ENCODE measurements around the gene ANGPTL4. TPM values are rescaled to one million over a fixed set of nuclear protein-coding genes. Genes with fewer than 3 reads are reported as not detected.
"Not testable (repeated sequence)": the region's sequence is repeated elsewhere in the genome, so short reads cannot be mapped to it uniquely, and the experiment has no call there.

The ANGPTL4 gene
- total RNA-seq, 1 donor from 2014 or later = 4.1 TPM

DNA sequence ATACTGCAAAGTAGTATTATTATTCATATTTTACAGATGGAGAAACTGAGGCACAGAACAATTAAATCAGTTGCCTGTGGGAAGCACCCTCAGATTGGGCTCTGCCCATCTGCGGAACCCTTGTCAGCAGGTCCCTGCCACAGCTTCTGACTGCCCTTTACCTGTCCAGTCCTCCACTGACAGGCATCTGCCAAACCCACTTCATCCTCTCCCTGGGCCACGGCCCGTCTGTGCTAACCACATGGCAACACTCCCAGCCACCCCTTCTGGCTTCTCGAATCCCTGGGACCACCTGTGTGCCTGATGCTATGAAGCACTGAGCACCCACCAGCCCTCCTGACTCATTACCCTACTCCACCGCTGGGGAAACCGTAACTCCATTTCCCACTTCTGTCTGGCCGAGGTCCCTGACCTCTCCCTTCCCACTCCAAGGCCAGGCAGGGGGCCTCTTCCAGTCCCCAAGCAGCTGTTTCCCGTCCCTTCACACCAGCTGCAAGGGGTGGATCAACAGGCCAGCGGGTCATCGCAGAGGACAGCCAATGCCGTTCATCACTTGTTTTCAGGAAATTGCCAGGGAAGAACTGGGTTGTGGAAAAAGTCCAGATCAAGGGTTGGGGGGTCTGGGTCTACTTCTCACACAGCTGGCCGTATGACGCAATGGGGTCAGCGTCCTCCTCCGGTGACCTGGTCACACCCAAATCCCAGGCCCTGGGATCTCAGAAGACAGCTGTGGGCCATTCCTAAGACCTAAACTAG is 23.4 kb upstream of the ANGPTL4 start:
- H3K27me3 Mint-ChIP-seq = peaks cover 47% of the 10 kb centered on the region
- intact Hi-C loops (cut with micrococcal nuclease) = no loop called here

DNA sequence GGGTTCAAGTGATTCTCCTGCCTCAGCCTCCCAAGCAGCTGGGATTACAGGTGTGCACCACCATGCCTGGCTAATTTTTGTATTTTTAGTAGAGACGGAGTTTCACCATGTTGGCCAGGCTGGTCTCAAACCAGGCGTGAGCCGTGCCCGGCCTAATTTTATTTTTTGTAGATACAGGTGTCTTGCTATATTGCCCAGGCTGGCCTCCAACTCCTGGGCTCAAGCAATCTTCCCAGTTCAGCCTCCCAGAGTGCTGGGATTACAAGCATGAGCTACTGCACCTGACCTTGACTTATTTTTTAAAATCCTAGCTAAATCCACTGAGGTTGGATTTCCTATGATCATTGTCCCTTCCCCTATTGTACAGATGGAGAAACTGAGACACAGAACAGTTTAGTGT is 22.5 kb upstream of the ANGPTL4 start:
- H3K4me3 Mint-ChIP-seq; H3K9me3 Mint-ChIP-seq; DNase-seq; H3K36me3 Mint-ChIP-seq (ENCODE audit: low read depth); intact Hi-C loops (cut with micrococcal nuclease); H3K27ac Mint-ChIP-seq: not testable (repeated sequence)
- Mint-ChIP-seq H3K4me1 (peaks cover 11% of the 10 kb centered on the region), H3K27me3 (peaks cover 39% of the 10 kb centered on the region)

More for the DNA sequence above, 23.4 kb upstream of the ANGPTL4 start:
- Mint-ChIP-seq H3K27ac (no peak overlapping the region), H3K36me3 (ENCODE audit: low read depth) (no peaks in the 10 kb centered on the region), H3K4me3 (no peak overlapping the region), H3K9me3 (no peaks in the 10 kb centered on the region), H3K4me1 (peaks cover 14% of the 10 kb centered on the region)
- DNase-seq = no peak

DNA sequence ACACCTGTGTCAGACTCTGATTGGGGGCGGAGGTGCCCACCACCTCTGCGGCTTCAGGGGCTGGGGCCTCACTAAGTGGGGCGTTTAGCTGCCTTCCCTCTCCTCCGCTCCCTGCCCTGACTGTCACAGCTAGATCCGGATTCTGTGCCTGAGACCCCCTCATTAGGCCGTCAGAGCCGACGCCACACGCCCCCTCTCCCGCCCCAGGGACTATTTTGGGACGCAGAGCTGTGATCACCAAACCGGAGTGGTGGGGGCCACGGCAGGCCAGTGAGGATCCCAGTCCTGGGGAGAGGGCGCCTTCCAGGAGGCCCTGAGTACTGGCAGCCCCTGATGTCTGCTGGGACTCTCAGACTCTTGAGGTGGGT is 21.7 kb upstream of the ANGPTL4 start:
- Mint-ChIP-seq H3K4me1 (peaks cover 9% of the 10 kb centered on the region), H3K4me3 (no peak overlapping the region), H3K27me3 (peaks cover 35% of the 10 kb centered on the region), H3K36me3 (ENCODE audit: low read depth) (no peaks in the 10 kb centered on the region), H3K27ac (no peak overlapping the region), H3K9me3 (no peaks in the 10 kb centered on the region)
- no peak for DNase-seq
- intact Hi-C loops (cut with micrococcal nuclease) = no loop called here

DNA sequence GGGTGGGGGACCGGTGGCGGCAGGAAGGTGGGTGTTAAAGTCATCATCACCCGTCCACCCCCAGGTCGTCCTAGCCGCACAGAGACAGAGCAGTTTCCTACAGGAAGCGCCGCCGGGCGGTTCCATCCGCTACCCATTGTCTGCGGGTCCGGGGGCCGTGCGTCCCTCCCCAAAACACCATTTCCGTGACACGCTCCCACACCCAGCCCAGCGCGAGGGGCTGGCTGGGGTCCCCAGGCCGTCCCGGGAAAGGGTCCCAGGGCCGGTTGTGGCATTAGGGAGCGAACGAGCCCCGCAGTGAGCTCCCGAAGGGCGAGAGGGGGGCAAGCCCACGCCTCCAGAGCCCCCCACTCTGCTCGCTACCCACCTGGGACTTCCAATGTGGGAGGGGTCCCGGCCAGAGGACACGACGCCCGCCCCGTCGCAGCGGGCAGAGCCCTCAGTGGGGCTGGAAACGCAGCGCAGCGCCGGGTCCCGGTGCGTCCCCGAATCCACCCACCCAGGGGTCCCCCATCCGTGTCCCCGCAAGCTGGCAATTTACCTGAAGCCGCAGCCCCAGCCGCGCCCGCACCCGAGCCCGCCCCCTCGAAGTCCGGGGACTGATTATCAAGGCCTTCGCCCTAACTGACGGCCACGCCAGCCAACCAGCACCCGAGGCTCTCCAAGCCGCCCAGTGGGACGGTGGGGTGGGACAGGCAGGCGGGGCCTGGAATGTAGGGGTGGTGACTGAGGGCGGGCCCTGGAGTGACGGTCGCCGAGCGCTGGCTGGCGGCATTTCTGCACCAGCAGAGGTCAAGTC is 21.1 kb upstream of the ANGPTL4 start, which contains the start of gene KANK3:
Gene KANK3 (minus strand): TSS at position 579 of the 799 bp plus-strand sequence. CDS start 5,434 bp downstream, outside the sequence.
- intact Hi-C loops (cut with micrococcal nuclease) = no loop called here
- peak within 1 kb of the TSS; percentile 76 for H3K4me3 Mint-ChIP-seq
- H3K27ac Mint-ChIP-seq = peak within 1 kb of the TSS; percentile 20
- DNase-seq = peak; percentile 96
- no peaks in the 10 kb centered on the region for H3K36me3 Mint-ChIP-seq (ENCODE audit: low read depth)
- H3K9me3 Mint-ChIP-seq = no peaks in the 10 kb centered on the region
- peaks cover 9% of the 10 kb centered on the region for H3K4me1 Mint-ChIP-seq
- H3K27me3 Mint-ChIP-seq = peaks cover 31% of the 10 kb centered on the region

DNA sequence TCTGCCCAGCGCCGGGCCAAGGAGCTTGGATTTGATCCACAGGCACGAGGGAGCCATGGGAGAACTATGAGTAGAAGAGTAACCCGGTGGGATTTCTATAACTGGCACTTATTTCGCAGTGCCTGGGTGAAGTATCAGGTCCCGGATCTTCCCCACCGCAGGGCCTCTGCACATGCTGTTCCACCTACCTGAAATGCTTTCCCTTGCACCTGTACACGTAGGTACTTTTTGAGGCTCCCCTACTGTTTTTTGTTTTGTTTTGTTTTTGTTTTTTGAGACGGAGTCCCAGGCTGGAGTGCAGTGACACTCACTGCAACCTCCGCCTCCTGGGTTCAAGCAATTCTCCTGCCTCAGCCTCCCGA is 20.5 kb upstream of the ANGPTL4 start:
- no peak for DNase-seq
- H3K27ac Mint-ChIP-seq = no peak overlapping the region
- H3K27me3 Mint-ChIP-seq = peaks cover 27% of the 10 kb centered on the region
- H3K9me3 Mint-ChIP-seq = no peaks in the 10 kb centered on the region
- intact Hi-C loops (cut with micrococcal nuclease) = no loop called here
- H3K4me3 Mint-ChIP-seq = peak overlapping the region; percentile 76
- peaks cover 9% of the 10 kb centered on the region for H3K4me1 Mint-ChIP-seq
- H3K36me3 Mint-ChIP-seq (ENCODE audit: low read depth) = no peaks in the 10 kb centered on the region

DNA sequence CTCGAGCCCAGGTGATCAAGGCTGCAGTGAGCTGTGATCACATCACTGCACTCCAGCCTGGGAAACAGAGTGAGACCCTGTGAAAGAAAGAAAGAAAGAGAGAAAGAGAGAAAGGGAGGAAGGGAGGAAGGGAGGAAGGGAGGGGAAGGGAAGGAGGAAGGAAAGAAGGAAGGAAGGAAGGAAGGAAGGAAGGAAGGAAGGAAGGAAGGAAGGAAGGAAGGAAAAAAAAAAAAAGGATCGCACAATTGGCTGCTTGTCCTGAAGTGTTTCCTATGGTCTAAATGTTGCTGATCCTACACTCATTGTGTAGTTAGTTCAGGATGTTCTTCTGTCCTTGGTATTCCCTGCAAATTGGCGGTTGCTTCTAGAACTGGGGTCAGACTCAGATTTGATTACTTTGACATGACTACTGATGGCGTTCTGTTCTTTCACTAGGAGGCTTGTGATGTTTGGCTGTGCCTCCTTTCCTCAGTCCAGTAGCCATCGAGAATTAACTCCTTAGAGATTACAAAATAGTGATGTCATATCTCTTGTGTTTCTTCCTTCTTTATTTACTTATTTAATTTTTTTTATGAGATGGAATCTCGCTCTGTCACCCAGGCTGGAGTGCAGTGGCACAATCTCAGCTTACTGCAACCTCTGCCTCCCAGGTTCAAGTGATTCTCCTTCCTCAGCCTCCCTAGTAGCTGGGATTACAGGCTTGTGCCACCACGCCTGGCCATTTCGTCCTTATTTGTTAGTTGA is 14.2 kb upstream of the ANGPTL4 start:
- H3K4me3 Mint-ChIP-seq; DNase-seq; H3K27ac Mint-ChIP-seq; H3K36me3 Mint-ChIP-seq (ENCODE audit: low read depth); H3K4me1 Mint-ChIP-seq; H3K9me3 Mint-ChIP-seq: not testable (repeated sequence)
- intact Hi-C loops (cut with micrococcal nuclease) = loop anchor here (5.0 kb wide), 2 partner anchors 158 to 228 kb away; partner anchors contain the start of gene MYO1F
- peaks cover 24% of the 10 kb centered on the region for H3K27me3 Mint-ChIP-seq

DNA sequence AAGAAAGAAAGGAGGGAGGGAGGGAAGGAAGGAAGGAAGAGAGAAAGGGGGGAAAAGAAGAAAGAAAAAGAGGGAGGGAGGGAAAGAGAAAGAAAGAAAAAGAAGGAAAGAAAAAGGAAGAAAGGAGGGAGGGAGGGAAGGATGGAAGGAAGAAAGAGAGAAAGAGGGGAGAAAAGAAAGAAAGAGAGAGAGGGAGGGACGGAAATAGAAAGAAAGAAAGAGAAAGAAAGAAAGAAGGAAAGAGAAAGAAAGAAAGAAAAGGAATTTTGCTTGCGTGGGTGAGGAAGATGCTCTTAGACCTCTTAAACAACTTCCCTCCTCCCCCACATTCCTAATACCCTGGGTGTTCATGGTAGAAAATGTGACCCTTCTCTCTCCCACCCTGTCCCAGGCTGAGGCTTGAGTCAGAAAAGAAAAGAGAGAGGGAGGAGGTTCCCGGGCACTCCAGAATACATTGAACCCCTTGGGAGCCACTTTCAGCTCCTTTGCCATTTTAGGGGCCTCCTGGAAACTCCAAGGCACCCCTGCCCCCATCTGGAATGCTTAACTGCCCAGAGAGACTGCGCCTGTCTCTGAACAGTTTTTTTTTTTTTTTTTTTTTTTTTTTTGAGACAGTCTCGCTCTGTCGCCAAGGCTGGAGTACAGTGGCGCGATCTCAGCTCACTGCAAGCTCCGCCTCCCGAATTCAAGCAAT is 11.7 kb upstream of the ANGPTL4 start:
- Mint-ChIP-seq H3K27me3 (peaks cover 23% of the 10 kb centered on the region), H3K4me3 (peak overlapping the region; percentile 19), H3K9me3 (no peaks in the 10 kb centered on the region), H3K27ac (no peak overlapping the region), H3K4me1 (peaks cover 13% of the 10 kb centered on the region), H3K36me3 (ENCODE audit: low read depth) (no peaks in the 10 kb centered on the region)
- intact Hi-C loops (cut with micrococcal nuclease) = loop anchor here (5.0 kb wide), 2 partner anchors 155 to 225 kb away; partner anchors contain the start of gene MYO1F
- DNase-seq = no peak

DNA sequence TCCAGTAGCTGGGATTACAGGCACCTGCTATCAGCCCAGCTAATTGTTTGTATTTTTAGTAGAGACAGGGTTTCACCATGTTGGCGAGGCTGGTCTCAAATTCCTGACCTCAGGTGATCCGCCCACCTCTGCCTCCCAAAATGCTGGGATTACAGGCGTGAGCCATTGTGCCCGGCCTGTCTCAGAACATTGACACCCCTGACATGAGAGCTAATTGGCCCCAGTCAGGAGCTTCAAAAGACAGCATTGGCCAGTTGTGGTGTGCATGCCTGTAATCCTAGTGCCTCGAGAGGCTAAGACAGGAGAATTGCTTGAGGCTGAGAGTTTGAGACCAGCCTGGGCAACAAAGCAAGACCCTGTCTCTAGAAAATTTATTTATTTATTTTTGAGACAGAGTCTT is 11.1 kb upstream of the ANGPTL4 start:
- not testable (repeated sequence) for H3K36me3 Mint-ChIP-seq (ENCODE audit: low read depth); H3K27ac Mint-ChIP-seq; H3K4me3 Mint-ChIP-seq; H3K9me3 Mint-ChIP-seq; DNase-seq
- peaks cover 13% of the 10 kb centered on the region for H3K4me1 Mint-ChIP-seq
- intact Hi-C loops (cut with micrococcal nuclease) = loop anchor here (5.0 kb wide), 2 partner anchors 154 to 224 kb away; partner anchors contain the start of gene MYO1F
- peaks cover 23% of the 10 kb centered on the region for H3K27me3 Mint-ChIP-seq

DNA sequence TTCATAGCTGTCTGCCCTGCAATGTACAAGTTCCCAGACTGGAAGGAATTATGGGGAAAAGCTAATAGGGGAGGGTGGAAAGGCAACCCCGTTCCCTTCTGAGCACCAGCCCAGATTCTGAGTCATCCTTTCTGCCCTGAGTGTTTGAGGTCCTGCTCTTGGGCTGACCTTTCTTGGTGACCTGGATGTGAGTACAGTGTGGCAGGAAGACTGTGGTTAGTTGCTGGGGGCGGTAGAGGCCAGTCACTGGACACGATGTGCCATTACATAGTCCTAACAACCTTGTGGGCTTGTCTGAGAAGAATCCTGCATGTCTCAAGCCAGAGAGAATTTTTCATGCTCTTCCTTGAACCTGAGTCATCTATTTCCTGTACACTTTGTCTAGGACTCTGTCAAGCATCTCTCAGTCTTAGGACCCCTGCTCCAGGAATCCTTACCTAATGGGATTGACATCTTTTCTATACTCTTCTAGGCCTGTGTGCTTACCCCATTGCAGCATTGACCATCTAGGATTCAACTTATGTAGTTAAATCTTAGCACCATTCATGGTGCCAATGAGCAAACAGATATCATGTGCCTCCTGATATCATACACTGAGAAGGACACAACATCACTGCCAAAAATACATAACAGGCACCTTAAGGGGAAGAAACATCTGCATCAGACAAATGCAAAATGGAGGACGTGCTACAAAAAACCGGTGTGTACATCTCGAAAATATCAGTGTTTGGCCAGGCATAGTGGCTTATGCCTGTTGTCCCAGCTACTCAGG is 8.1 kb upstream of the ANGPTL4 start:
- DNase-seq = no peak
- Mint-ChIP-seq H3K27me3 (peaks cover 15% of the 10 kb centered on the region), H3K4me3 (no peak overlapping the region), H3K27ac (no peak overlapping the region), H3K4me1 (peaks cover 13% of the 10 kb centered on the region), H3K36me3 (ENCODE audit: low read depth) (no peaks in the 10 kb centered on the region), H3K9me3 (no peaks in the 10 kb centered on the region)
- intact Hi-C loops (cut with micrococcal nuclease) = no loop called here

DNA sequence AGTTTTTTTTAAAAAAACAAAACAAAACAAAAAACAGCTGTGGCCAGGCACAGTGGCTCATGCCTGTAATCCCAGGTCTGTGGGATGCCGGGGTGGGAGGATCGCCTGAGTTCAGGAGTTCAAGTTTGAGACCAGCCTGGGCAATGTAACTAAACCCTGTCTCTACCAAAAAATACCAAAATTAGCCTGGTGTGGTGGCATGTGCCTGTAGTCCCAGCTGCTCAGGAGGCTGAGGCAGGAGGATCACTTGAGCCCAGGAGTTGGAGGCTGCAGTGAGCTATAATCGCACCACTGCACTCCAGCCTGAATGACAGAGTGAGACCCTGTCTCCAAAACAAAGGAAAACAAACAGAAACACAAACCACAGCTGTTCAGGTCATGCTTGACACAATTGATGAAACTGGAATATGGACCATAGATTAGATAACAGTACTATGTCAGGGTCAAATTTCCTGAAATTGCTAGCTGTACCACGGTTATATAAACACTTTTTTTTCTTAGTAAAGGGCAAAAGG is 6.9 kb upstream of the ANGPTL4 start:
- intact Hi-C loops (cut with micrococcal nuclease) = no loop called here
- no peaks in the 10 kb centered on the region for H3K9me3 Mint-ChIP-seq

DNA sequence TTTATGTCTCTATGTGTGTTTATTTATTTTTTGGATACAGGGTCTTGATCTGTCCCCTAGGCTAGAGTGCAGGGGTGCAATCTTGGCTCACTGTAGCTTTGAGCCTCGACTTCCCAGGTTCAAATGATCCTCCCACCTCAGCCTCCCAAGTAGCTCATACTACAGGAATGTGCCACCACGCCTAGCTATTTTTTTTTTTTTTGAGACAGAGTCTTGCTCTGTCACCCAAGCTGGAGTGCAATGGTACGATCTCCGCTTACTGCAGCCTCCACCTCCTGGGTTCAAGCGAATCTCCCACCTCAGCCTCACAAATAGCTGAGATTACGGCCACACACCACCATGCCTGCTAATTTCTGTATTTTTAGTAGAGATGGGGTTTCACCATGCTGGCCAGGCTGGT is 5.0 kb upstream of the ANGPTL4 start:
- Mint-ChIP-seq H3K36me3 (ENCODE audit: low read depth) (no peaks in the 10 kb centered on the region), H3K9me3 (no peaks in the 10 kb centered on the region), H3K4me1 (peaks cover 18% of the 10 kb centered on the region), H3K4me3 (no peak overlapping the region), H3K27me3 (peaks cover 3% of the 10 kb centered on the region), H3K27ac (no peak overlapping the region)
- intact Hi-C loops (cut with micrococcal nuclease) = no loop called here
- no peak for DNase-seq

More for the DNA sequence above, 6.9 kb upstream of the ANGPTL4 start:
- Mint-ChIP-seq H3K4me3 (no peak overlapping the region), H3K36me3 (ENCODE audit: low read depth) (no peaks in the 10 kb centered on the region), H3K27me3 (peaks cover 5% of the 10 kb centered on the region), H3K4me1 (peaks cover 14% of the 10 kb centered on the region), H3K27ac (no peak overlapping the region)
- DNase-seq = no peak

DNA sequence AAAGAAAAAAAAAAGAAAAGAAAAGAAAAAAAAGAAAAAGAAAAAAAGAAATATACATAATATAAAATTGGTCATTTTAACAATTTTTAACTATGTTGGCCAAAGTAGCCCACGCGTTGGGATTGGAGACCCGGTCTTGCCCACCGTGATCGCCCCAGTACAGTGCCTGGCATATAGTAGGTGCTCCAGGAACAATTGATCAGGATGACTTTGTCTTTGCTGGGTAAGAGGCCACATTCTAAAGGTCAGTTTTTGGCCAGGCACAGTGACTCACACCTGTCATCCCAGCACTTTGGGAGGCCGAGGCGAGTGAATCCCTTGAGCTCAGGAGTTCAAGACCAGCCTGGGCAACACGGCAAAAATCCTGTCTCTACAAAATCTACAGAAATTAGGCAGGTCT is 3.8 kb upstream of the ANGPTL4 start:
- H3K9me3 Mint-ChIP-seq = no peaks in the 10 kb centered on the region
- H3K4me3 Mint-ChIP-seq = no peak overlapping the region
- DNase-seq = no peak
- no peak overlapping the region for H3K27ac Mint-ChIP-seq
- peaks cover 20% of the 10 kb centered on the region for H3K4me1 Mint-ChIP-seq
- no peaks in the 10 kb centered on the region for H3K36me3 Mint-ChIP-seq (ENCODE audit: low read depth)
- peaks cover 3% of the 10 kb centered on the region for H3K27me3 Mint-ChIP-seq
- intact Hi-C loops (cut with micrococcal nuclease) = no loop called here
